Measurements from ENCODE around the gene TLR3.
A peak's percentile ranks its signal among the peaks of the same experiment; 100 is the strongest.

TLR3 gene

DNA sequence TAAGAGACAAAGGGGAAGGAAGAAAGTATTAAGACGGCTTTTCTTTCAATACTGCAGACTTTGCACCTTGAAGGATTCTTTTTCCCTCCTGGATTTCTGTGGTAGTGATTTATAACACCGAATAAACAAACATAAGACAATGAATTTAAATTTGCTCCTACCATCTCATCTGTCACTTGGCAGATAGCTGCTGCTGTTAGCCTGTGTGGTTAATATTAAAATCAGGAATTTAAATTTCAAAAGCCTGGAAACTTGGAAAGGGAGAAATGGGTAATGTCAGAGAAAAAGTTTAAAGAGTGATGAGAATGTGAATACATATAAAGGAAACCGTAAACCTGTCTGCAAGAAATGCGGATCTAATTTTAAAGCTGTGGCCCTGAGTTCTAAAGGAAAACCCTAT is 39.0 kb downstream of the TLR3 start:
- no peak for FAIRE-seq

DNA sequence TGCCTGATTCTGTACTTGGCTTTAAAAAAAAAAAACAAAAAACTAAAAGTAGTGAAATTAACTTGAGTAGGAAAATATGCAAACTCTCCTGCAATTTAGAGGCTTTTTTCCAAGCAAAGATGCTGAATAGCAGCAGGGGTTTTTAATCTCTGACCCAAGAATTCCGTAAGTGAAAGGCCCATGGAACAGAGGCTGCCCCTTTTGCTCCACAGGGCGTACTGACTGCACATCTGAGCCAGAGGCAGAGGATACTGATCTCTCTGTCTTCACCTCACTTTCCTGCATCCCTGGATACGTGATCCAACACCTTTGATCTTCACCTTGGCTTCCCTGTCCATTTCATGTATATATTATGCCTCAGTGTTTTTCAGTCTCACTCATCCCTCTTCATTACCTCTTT is 39.4 kb downstream of the TLR3 start:
- no peak for FAIRE-seq

DNA sequence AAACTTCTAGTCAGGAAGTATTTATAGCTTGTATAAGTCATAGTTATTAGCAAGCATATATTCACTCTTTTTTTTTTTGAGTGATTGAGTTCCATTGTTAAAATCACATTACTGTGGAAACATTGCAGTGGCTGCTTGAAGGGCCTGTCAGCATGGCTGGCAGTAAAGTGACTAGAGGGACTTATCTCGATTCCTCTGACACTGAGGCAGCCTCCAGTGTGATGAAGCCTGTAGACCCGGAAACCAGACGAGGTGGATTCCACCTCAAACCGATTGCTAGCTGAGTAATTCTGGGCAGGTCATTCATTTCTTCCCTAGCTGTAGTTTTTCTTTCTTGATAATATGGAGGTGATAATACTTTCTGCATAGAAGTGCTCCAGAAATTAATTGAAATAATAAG is 40.3 kb downstream of the TLR3 start:
- no peak for FAIRE-seq

DNA sequence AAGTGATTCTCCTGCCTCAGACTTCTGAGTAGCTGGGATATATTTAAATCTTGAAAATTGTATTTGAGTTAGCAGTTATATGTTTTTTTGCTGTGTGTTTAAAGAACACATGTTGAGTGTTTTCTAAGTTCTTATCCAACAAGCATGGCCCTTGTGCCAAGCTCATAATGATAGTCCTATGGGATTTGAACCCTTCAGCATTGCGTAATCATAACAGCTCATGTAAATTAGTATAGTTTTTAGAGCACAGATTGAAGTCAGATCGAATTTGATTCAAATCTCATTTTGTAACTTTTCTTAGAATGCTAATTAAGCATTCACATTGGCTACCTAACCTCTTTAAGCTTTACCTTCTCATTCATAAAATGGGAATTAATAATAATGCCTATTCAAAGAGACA is 47.7 kb downstream of the TLR3 start:
- no peak for FAIRE-seq

DNA sequence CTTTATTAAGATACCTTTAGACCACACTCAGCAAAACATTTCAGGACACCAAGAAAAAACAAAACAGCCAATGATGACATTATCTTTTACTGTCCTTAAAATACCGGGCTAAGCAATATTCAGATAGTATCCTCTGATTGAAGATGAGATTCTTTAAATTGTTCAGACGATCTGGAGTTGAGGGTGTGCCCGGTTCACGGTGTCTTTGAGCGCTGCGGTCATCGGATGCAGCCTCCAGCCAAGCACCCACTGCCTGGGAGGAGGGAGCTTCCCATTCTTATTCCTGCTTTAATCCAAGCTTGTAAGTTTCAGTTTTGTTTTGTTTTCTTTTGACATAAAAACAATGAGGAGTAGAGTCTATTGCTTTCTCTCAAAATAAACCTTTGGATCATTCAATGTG is 49.6 kb downstream of the TLR3 start:
- FAIRE-seq, result no peak

DNA sequence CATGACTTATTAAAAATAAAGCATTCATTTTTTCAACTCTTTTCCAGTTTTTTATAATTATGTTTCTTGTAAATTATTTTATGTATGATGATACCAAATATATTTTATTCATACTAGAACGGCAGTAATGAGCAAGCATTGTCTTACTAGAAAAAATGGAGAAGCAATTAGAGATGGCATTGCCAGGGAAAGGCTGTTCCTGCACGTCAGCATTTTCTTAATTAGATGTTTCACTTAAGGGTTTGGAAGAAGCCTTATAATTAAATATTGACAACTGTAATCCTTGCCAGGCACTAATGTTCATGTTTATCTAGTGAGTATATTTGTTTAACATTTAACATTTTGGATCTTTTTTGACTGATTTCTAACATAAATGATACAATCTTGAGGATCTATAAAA is 52.1 kb downstream of the TLR3 start:
- no peak for FAIRE-seq

DNA sequence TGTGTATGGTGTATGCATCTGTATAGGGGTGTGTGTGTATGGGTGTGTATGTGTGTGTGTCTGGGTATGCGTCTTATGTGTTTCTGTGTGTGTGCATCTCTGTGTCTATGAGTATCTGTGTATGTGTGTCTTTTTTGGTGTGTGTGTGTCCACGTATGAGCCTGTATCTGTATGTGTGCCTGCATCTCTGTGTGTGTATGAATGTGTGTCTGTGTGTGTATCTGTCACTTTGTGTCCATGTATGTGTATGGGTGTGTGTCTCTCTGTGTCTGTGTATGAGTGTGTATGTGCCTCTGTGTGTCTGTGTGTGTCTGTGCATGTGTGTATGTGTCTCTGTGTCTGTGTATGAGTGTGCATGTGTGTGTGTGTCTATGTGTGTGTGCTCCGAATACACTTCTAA is 59.9 kb downstream of the TLR3 start:
- FAIRE-seq, result no peak

DNA sequence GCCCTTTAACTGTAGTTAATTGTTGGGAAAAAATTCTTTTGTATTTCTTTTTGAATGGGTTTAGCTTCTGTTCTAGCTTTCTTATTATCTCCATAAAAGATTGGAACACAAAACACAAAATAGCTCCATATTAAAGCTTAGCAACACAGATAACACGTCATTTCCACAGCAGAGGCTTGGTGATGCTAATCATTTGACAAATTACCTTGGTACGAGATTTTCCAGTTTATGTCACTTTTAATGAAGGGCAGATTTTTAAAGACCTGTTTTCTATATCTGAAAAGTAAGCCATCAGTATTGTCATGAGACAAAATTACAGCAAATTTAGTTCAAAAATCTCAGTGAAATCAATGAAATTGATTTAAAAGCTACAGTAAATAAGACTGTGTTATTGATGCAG is 63.0 kb downstream of the TLR3 start:
- FAIRE-seq, result no peak

DNA sequence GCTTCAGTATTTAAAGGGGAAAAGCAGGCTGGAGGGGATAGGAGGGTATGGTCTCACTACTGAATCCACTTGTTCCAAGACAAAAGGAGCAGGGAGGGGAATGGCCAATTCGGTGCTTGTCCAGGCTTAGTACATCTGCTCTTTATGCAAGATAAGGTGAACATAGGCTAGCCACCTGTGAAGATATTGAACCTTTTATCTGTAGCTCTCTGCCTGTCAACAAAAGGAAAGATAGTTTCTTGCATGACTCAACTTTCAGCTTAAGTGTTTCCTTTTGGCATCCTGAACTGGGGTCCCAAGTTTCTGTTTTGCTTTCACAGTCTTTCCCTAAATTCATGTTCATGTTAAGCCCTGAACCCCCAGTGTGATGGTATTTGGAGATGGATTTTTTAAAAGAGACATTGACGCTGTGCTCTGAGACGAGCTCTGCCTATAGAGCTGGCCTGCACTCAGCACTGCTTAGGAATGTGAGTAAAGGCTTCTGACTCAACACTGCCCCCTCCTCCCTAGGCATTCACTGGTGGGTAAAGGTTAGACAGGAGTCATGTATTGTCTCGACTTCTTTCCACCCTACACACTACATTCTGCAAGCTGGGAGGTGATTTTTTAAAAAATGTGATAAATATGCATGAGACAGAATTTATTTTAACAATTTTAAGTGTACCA is 63.8 kb downstream of the TLR3 start:
- FAIRE-seq, result peak; percentile 46

DNA sequence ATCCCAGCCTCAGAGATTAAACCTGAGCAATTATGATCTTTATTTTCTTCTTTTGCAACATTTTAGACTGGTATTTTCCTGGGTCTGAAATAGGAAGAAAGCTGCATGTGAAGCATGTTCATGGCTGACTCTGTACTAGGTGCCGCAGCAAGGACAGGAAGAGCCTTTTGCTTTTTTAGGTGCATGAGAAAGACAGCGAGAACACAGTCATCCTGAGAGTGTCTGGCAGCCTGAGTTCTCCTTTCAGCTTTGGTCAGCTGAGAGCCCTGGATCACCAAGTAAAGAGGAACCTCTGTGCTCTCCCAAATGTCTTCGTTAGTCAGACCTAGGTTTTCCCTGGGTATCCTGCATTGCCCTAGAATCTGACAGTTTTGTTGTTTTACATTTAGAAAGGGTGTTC is 65.3 kb downstream of the TLR3 start:
- FAIRE-seq, result no peak

DNA sequence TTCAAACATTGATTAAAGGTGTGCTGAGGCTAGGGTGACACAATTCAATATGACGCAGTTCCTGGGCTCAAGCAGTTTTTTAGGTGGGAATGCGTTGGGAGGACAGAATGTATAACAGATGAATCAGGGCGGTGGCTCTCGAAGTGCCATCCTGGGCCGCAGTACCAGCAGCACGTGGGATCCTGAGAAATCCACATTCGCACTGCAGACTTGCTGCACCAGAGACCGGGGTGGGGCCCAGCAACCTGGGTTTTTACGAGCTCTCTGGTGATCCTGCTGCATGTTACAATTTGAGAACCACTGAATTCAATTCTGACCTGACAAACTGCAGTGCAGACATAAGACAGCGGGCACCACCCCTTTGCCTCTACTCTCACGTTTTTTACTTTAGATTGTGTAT is 65.9 kb downstream of the TLR3 start:
- FAIRE-seq, result no peak

DNA sequence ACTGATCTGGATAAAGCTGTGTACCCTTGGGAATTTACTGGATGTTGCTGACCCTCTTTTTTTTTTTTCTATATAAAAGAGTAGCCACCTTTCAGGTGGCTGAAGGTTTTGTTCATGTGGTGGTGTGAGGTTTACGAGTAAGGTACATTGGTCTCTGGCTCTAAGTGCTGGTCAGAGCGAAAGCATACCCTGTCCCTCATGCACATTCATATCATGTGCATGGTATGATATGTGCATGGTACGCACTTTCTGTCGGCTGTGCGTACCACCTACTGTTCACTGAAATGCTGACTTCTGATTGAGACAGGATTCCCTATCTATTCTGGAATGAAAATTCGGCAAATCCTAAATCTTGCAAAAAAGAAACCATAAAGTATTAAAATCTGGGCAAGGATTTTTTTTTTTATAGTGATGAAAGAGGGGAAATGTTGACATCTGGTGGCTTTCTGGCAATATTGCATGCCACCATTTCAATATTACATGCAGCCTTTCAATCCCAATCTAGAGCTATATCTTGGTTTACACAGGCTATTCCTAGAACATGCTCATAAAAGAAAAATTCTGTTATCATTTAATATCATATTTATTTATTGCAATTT is 68.3 kb downstream of the TLR3 start:
- FAIRE-seq, result peak; percentile 95
